Suppressor macrophage treated with lipopolysaccharide for 4 hours (primary cell): ENCODE measurements around the gene FAM222A.

Experiments
- DNase-seq: peaks from one replicate; pipeline ENCODE4 v3.0.0-alpha.2; 2020

Gene FAM222A

DNA sequence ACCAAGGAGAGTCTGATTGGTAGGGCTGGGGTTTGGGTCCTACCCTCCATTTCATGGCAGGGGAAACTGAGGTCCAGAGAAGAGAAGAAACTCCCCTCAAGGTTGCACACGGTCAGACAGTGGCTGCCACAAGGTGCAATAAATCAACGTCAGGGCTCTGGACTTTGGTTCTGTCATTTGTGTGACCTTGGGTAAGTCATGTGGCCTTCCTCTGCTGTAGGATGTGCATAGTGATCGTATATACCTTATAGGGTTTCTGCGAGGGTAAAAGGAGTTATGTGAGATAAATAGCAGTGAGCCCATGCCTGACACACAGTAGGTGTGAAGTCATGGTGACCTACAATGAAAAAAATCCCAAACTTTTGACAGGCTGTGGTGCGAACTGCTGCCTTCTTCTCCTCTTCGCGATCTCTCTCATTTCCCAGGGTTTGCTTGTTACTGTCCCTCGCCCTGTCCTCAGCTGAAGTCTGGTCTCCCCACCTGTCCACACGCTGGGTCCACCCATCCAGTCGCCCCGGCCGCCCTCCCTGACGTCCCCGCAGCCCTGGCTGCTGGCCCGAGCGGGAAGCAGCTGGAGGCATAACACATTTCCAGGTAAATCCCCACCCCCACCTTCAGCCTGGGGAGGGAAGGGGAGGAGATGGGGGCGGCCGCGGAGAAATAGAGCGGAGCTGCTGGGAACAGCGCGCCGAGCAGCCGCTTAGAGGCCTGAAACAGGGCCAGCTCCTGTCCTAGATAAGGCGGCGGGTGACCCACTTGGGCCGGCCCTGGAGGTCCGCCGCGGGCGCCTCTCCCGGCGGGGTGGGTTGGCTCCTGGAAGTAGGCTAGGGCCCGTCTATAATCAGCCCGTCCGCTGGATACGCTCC is 1.8 kb upstream of the FAM222A start:
- DNase-seq: no peak

- DNase-seq: peak; percentile 54
Measured at GRCh38 chr12:109714141-109714912, 702 bp downstream of the FAM222A start.

DNA sequence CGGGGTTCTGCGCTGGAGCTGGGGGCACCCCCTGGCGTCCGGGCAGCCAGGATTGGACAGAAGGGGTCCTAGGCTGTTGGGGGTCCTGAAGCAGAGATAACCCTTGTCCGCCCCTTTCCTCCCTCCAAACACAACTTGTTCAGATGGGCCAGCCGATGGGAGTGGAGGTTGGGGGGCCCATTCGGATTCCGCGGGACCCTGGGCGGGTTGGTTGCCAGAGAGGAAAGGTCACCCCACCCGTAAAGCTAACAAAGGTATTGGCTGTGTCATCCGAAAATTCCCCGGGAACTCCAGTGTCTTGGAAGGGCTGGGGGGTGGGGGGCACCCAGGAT is 1.3 kb downstream of the FAM222A start:
- DNase-seq: no peak

- DNase-seq: no peak
Measured at GRCh38 chr12:109715310-109716091, 1.9 kb downstream of the FAM222A start.

DNA sequence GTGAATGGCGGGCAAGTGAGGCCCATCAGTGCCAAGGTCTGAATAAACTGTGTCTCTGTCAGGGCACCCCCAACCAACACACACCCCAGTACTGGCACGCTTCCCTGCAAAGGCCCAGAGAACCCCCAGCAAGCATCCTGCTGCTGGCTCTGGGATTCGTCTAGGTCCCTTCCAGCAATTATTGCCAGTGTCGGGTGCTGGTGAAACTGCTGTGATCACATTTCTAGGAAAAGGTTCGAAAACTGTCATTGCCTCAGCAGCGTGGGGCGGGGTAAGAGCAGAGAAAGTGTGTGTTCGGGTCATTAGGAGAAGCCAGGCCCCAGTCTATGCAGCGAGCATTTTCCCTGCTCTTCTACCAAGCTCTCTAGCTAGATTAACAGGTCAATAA is 2.5 kb downstream of the FAM222A start:
- DNase-seq: no peak

DNA sequence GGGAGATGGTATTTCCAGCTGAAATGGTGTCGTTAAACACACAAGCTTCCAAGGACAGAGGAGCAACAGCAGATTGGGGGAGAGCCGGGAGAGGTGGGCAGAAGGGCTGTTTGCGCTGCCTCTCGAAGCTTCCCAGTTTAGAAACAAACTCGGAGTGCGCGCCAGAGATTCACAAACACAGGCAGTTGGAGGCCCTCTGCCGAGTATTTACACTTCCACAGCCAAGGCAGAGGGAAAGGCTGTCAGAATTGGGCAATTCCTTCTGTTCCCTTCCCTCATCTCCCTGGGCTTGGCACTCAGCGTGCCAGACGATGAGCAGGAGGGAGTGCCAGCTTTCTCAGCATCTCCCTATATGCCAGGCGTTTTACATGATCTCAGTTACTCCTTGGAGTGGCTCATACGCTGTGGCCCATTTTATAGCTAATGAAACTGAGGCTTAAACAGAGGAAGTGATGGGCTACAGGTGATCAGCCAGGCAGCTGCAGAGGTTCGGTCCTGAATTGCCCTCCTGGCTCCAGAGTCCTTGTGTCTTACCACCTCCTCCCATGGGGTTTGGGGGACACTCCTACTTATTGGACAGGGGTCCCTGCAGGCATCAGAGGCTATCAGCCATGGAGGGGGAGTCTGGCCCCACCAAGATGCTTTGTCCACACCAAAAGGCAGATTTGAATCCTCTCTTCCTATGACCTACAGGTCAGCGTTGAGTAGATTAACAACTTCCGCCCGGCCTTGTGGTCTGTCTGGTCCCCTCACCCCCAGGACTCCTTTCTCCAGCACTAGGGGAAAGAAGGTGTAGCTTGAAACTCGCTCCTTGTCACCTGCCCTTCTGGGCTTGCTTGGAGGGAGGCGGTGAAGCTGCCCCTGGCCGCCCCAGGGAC is 3.1 kb downstream of the FAM222A start:
- DNase-seq: no peak

GRCh38 chr12:109717390-109718357 is 4.0 kb downstream of the FAM222A start:
- DNase-seq: no peak

DNA sequence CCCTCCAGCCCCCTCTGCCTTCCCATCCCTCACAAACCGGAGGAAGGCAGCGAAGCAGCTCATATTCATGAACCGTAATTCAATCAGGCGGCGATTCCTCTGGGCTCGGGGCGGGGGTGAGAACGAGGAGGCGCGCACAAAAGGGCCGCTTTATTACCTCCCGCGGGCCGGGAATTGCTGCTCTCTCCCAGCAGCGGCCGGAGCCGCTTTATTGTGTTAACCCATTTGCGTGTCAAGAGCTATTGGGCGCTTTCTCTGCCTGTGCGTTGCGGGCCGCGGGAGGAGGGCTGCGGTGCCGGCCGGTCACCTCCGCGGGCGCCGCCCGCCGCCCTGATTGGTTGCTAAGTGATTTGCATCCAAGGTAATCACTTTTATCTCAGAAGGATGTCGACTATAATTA is 4.8 kb downstream of the FAM222A start:
- no peak for DNase-seq

DNA sequence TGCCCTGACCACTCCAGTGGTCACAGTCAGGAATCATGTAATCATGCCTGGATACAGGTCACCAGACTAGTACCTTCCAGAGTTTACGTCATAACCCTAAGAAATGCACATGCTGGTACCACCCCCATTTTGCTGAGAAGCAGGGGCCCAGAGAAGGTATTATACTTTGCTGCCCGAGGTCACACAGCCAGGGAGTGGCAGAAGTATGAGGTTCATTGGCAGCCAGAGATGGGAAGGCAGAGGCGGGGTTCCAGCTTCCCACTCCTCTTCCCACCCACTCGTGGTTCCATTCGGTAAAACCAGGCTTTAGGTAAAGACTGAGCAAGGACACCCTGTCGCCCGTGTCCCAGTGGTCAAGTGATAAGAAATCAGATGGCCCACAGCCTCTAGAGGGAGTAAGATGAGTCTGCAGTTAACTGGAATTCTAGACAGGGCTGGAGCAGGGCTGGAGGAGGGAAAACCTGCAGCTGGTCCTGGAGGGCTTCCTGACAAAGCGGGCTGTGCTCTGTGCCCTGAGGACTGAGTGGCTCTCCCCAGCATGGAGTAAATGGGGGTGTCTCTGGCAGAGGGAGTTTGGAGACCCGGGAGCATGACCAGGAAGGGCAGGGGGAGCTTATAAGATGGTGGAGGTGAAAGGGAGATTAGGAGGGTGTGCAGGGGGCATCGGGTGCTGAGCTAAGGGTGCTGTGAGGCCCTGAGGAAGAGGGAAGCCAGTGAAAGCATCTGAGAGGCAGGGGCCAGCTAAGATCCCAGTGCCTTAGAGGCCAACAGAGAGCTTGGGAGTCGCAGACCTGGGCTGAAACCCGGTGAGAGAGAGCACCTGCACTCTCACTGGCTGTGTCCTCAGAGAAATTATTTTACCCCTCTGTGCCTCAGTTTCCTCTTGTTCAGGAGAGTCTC is 5.7 kb downstream of the FAM222A start:
- DNase-seq: no peak

DNA sequence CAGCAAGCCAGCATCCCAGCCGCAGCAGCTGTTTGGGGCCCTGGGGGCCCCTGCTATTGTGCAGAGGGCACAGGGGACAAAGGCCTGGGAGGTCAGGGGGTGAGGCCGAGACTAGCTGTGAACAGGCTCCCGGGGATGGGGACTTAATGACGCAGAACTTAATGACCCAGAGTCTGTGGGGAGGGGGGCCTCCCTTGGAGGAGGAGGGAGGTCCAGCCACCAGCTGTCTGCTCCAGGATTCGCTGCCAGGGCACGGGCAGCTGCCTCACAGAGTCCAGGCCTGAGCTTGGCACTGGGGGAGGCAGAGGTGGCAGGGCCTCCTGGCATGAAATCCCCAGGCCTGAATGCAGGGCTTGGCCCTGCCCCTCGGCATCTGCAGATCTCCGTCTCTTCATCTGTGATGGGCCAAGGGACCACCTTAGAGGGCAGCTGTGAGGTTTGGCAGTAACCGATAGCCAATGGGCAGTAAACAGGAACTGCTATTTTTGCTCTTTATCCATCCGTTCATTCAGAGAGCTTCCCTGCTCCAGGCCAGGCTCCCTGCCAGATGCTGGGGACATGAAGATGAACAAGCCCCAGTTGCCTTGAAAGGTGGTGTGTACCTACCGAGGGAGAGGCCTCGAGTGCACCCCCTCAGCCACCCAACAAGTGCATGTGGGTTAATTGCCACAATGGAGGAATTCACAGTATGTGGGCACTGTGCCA is 6.7 kb downstream of the FAM222A start:
- no peak for DNase-seq

GRCh38 chr12:109720857-109721189 is 7.2 kb downstream of the FAM222A start:
- no peak for DNase-seq

DNA sequence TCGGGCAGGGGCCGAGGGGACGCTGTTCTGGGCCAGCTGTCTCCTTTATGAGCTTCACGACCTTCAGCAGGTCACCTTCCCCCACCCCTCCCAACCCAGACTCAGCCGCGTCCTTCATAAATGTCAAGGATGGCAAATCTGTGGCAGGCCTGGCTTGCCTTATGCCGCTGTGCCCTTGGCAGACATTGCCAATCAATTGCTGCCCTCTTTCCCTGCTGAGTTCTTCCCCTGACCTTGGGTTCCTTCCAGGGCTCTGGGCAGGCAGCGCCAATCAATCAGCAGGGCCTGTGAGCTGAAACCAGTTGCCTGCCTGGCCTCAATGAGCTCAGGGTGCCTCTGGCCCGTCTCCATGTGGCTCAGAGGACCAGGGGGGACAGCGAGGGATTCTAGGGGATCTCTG is 7.7 kb downstream of the FAM222A start:
- DNase-seq: no peak

DNA sequence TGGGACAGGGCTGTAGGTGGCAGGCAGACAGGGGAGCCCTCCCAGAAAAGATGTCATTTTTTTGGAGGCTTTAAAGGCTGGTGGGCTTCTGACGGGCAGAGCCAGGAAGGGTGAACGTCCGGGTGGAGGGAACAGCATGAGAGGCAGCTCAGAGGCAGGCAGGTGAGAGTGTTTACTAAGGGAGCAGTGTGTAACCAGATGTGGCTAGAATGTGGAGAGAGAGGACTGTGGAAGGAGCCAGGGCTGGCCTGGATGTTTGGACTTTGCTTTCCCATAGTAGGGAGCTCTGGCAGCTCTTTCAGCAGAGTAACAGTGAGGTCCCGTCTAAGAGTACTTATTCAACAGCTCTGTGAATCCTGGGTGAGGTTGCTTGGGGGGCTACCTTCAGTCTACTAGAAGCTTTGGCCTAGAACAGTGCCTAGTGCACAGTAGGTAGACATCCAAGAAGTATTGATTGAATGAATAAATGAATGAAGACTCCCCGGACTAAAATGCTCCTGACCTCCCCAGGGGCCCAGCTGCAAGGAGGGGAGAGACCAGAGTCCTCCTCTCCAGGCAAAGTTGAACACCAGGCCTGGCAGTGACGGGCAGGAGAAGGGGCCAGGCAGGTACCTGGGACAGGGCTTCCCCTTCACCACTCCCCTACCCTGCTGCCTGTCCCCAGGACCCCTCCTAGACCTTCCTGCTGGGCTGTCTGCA is 8.5 kb downstream of the FAM222A start:
- no peak for DNase-seq

DNA sequence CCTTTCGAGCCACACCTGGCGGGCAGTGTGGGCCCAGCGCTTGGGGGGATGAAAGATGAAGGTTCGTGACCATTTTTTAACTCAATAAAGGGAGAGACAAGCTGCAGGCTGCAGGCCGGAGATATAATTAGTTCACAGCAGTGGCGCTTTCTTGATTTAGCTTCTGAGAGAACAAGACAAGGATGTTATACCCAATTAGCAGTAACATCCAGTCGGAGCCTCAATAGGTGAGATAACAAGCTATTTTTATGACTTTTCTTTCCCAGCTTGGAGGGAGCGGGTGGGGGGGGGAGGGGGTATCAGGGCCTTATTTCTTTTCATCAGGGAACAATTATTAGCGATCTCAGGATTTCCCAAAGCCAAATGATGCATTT is 9.1 kb downstream of the FAM222A start:
- DNase-seq: no peak

- DNase-seq: no peak
Measured at GRCh38 chr12:109723311-109723881, 9.8 kb downstream of the FAM222A start.

GRCh38 chr12:109724321-109724892 is 10.8 kb downstream of the FAM222A start:
- DNase-seq: no peak

- DNase-seq: no peak
Measured at GRCh38 chr12:109725321-109726105, 11.9 kb downstream of the FAM222A start.

DNA sequence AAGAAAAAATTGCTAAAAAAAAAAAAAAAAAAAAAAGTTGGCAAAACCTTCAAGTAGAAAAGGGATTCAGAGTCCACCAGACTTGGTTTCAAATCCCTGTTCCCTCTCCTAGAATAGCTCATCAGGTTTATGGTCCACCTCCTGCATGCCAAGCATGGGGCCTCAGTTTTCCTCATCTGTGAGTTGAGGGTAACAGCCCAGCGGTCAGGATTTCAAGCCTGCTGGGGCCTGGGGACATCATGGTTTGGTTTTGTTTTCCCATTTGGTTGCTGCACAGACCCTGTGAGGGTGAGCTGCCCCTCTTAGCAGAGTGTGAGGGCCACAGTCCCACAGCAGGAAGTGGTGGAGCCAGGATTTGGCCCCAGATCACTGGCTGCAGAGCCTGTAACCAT is 12.5 kb downstream of the FAM222A start:
- DNase-seq: no peak
